Measurements from ENCODE around the gene ACTG2. TPM values are rescaled to one million over a fixed set of nuclear protein-coding genes. Genes with fewer than 3 reads are reported as not detected.

ACTG2 gene
- total RNA-seq, 1 donor from 2014 or later: 0.32 TPM

GRCh38 chr2:73952499-73953446 is 60.0 kb downstream of the ACTG2 start:
- DNase-seq (no peak), ATAC-seq (peak; percentile 83)
- intact Hi-C loops (cut with micrococcal nuclease): no loop called here

DNA sequence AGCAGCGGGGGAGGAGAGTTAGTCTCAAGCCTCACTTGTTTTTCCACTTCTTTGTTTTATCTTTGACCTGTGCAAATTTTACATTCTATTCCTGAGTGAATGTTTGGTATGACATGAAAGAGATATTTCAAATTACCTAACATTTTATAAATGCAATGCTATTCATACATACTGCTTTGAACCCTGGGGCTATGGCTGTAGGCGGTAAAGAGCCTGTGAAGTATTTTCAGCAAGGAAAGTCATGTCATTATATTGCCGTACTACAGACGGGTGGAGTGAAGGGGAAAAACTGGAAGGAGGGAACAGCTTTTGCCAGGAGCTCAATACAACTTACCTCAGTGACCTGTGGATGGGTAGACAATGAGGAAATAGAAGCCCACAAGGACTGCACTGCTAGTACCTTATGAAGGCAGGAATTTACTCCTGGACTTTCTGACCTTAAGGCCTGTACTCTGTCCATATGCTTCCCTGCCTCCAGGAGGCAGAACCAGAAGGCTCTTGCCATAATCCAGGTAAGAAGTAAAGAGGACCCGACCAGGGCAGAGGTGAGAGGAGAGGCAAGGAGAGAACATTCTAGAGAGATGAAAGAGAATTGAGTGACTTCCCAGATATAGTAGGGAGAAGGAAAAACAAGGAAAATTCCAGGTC is 63.5 kb downstream of the ACTG2 start:
- intact Hi-C loops (cut with micrococcal nuclease): no loop called here
- DNase-seq (no peak), ATAC-seq (no peak)

GRCh38 chr2:73961274-73961673 is 68.5 kb downstream of the ACTG2 start:
- intact Hi-C loops (cut with micrococcal nuclease): no loop called here
- DNase-seq (no peak), ATAC-seq (no peak)

GRCh38 chr2:73961823-73962615 is 69.2 kb downstream of the ACTG2 start:
- DNase-seq (no peak), ATAC-seq (no peak)
- intact Hi-C loops (cut with micrococcal nuclease): no loop called here

DNA sequence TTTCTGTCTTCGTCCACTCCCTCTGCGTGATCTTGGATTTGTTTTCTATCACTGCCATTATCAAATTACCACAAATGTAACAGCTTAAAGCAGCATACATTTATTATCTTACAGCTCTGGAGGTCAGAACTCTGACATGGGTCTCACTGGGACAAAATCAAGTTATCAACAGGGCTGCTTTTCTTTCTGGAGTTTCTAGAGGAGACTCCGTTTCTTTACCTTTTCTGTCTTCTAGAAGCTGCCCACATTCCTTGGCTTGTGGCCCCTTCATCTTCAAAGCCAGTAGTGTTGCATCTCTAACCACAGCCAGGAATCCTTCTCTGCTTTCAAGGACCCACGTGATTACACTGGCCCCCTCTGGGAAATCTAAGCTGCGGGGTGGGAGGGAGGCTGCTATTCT is 70.0 kb downstream of the ACTG2 start:
- ATAC-seq (no peak), DNase-seq (no peak)
- intact Hi-C loops (cut with micrococcal nuclease): no loop called here

GRCh38 chr2:73963385-73964120 is 70.7 kb downstream of the ACTG2 start:
- intact Hi-C loops (cut with micrococcal nuclease): no loop called here
- no peak for ATAC-seq
- DNase-seq: no peak

- ATAC-seq (no peak), DNase-seq (no peak)
Observed at GRCh38 chr2:73964223-73964622, 71.4 kb downstream of the ACTG2 start.

GRCh38 chr2:73965053-73965452 is 72.2 kb downstream of the ACTG2 start:
- intact Hi-C loops (cut with micrococcal nuclease): no loop called here
- DNase-seq (no peak), ATAC-seq (no peak)

More at GRCh38 chr2:73964223-73964622, 71.4 kb downstream of the ACTG2 start:
- intact Hi-C loops (cut with micrococcal nuclease): no loop called here

- no peak for DNase-seq
- no peak for ATAC-seq
- intact Hi-C loops (cut with micrococcal nuclease): no loop called here
Observed at GRCh38 chr2:73968357-73968937, 75.6 kb downstream of the ACTG2 start.

DNA sequence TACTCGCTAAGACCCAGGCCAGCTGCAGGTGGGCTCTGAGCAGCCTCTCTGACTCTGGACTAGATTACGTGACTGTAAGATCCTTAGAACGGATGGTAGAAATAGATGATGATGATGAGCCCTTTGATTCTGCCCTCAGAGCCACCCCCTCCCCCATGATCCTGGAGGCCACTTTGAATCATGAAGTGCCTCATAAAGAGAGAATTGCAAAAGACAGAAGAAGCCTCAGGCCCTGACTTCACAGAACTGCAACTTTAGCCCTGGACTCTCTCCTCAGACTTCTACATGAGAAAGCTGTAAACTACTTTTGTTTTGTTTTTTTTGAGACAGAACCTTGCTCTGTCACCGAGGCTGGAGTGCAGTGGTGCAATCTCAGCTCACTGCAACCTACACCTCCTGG is 76.5 kb downstream of the ACTG2 start:
- intact Hi-C loops (cut with micrococcal nuclease): no loop called here

More for the DNA sequence above, 76.5 kb downstream of the ACTG2 start:
- ATAC-seq (no peak), DNase-seq (no peak)

Other genes starting within 250 kb of the ACTG2 start
- 36.4 TPM for gene TPRKB, start 155.7 kb upstream of the ACTG2 start, total RNA-seq
- 12.9 TPM for gene DUSP11, start 112.9 kb upstream of the ACTG2 start, total RNA-seq
- gene C2orf78, start 108.8 kb upstream of the ACTG2 start, total RNA-seq: not detected
- 27.2 TPM for gene STAMBP, start 64.0 kb upstream of the ACTG2 start, total RNA-seq
- gene DGUOK, start 33.9 kb downstream of the ACTG2 start, total RNA-seq: 18.1 TPM
- gene TET3, start 91.9 kb downstream of the ACTG2 start, total RNA-seq: 3.3 TPM